ENCODE results near the gene OR13C9.
"Not testable (repeated sequence)": the region's sequence is repeated elsewhere in the genome, so short reads cannot be mapped to it uniquely, and the experiment has no call there.

DNA sequence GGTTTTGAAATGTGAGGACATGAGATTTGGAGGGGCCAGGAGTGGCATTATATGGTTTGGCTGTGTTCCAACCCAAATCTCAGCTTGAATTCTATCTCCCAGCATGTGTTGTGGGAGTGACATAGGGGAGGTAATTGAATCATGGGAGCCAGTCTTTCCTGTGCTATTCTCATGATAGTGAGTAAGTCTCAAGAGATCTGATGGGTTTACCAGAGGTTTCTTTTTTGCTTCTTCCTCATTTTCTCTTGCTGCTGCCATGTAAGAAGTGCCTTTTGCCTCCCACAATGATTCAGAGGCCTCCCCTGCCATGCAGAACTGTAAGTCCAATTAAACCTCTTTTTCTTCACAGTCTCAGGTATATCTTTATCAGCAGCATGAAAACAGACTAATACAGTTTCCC lies 8.0 kb upstream of the OR13C9 start:
- TF ChIP-seq, protein P1, sequence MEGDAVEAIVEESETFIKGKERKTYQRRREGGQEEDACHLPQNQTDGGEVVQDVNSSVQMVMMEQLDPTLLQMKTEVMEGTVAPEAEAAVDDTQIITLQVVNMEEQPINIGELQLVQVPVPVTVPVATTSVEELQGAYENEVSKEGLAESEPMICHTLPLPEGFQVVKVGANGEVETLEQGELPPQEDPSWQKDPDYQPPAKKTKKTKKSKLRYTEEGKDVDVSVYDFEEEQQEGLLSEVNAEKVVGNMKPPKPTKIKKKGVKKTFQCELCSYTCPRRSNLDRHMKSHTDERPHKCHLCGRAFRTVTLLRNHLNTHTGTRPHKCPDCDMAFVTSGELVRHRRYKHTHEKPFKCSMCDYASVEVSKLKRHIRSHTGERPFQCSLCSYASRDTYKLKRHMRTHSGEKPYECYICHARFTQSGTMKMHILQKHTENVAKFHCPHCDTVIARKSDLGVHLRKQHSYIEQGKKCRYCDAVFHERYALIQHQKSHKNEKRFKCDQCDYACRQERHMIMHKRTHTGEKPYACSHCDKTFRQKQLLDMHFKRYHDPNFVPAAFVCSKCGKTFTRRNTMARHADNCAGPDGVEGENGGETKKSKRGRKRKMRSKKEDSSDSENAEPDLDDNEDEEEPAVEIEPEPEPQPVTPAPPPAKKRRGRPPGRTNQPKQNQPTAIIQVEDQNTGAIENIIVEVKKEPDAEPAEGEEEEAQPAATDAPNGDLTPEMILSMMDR (IDR thresholded peaks at IDR 0.05): not testable (repeated sequence)
- TF ChIP-seq POLR2A (IDR thresholded peaks at IDR 0.05): not testable (repeated sequence)
